SK-N-SH (cell line): ENCODE results near the gene ANLN. TPM values are rescaled to one million over a fixed set of nuclear protein-coding genes. Genes with fewer than 3 reads are reported as not detected.

Experiments
- CTCF ChIA-PET: fragments of 300-600, 350-600 bp; formaldehyde crosslinking; extraction: SDS; loops from one replicate; lab custom pipeline; 2021; lab: Yijun Ruan, JAX
- POLR2A ChIA-PET: fragments of 350-600 bp; sonication (Branson Sonifier 250); formaldehyde crosslinking; extraction: SDS; loops from one replicate; lab custom pipeline; 2020; ENCODE audit warnings: antibody characterized with exemption, inconsistent platforms; lab: Yijun Ruan, JAX
- DNase-seq: peaks from one replicate; pipeline ENCODE4 v3.0.0; 2012
- H2AFZ ChIP-seq: fragments of 200-600 bp; sonication (generic); 2 replicates; pipeline ENCODE4 v1.8.1; 2016; ENCODE audit warnings: antibody characterized with exemption, mild to moderate bottlenecking, low read depth
- H3F3A ChIP-seq: fragments of 200-600 bp; sonication (generic); replicated peaks from 2 replicates; pipeline ENCODE3; 2016; ENCODE audit warnings: antibody characterized with exemption, mild to moderate bottlenecking; ENCODE audit not compliant: insufficient read depth
- H3K27ac ChIP-seq, 2 experiments: fragments of 200-500 bp in 1 of 2; fragments of 200-600 bp in 1 of 2; sonication (Bioruptor generic) in 1 of 2; sonication (generic), shearing (Covaris generic) in 1 of 2; 2 replicates each; pipeline versions ENCODE4 v1.5.1 to v1.6.1; 2014 to 2016; ENCODE audit warnings: low read depth in 2 of 2, inconsistent platforms in 1 of 2, low read length in 1 of 2, mild to moderate bottlenecking in 1 of 2, mixed read lengths in 1 of 2
- H3K27me3 ChIP-seq: fragments of 200-600 bp; sonication (generic), shearing (Covaris generic); 2 replicates; pipeline ENCODE4 v1.6.1; 2016; ENCODE audit warnings: mixed run types; ENCODE audit not compliant: insufficient read depth
- H3K36me3 ChIP-seq, 2 experiments: fragments of 200-500 bp in 1 of 2; fragments of 200-600 bp in 1 of 2; sonication (Bioruptor generic) in 1 of 2; sonication (generic) in 1 of 2; replicated peaks in 1 of 2; 2 replicates each; pipeline versions ENCODE3 to v1.5.1; 2014 to 2016; ENCODE audit warnings: low read length in 1 of 2, mild to moderate bottlenecking in 1 of 2; ENCODE audit not compliant: insufficient read depth in 2 of 2, control insufficient read depth in 1 of 2
- H3K4me1 ChIP-seq, 2 experiments: fragments of 200-500 bp in 1 of 2; fragments of 200-600 bp in 1 of 2; sonication (Bioruptor generic) in 1 of 2; sonication (generic), shearing (Covaris generic) in 1 of 2; 2 replicates each; pipeline versions ENCODE4 v1.5.1 to v1.6.1; 2014 to 2016; ENCODE audit warnings: low read depth in 1 of 2, low read length in 1 of 2, mixed run types in 1 of 2; ENCODE audit not compliant: insufficient read depth in 2 of 2, control insufficient read depth in 1 of 2
- H3K4me2 ChIP-seq: fragments of 200-600 bp; sonication (generic), shearing (Covaris generic); 2 replicates; pipeline ENCODE4 v1.6.1; 2017; ENCODE audit warnings: mixed run types
- H3K4me3 ChIP-seq, 2 experiments: fragments of 200-500 bp in 1 of 2; fragments of 200-600 bp in 1 of 2; sonication (Bioruptor generic) in 1 of 2; sonication (generic), shearing (Covaris generic) in 1 of 2; 2 replicates each; pipeline versions ENCODE4 v1.5.1 to v1.8.1; 2014 to 2016; ENCODE audit warnings: low read depth in 2 of 2, inconsistent platforms in 1 of 2, low read length in 1 of 2, mild to moderate bottlenecking in 1 of 2, mixed read lengths in 1 of 2, moderate library complexity in 1 of 2
- H3K79me2 ChIP-seq: fragments of 200-600 bp; sonication (generic); 2 replicates; pipeline ENCODE4 v1.8.1; 2017; ENCODE audit warnings: mild to moderate bottlenecking; ENCODE audit not compliant: insufficient read depth
- H3K9ac ChIP-seq: fragments of 200-600 bp; sonication (generic); 2 replicates; pipeline ENCODE4 v1.6.1; 2017; ENCODE audit warnings: mixed run types
- H3K9me2 ChIP-seq: fragments of 200-600 bp; sonication (generic); 2 replicates; pipeline ENCODE4 v1.6.1; 2017; ENCODE audit warnings: mixed run types
- H3K9me3 ChIP-seq: fragments of 200-600 bp; sonication (generic); 2 replicates; pipeline ENCODE4 v1.6.1; 2017; ENCODE audit warnings: mixed run types, mild to moderate bottlenecking, moderate library complexity
- H4K20me1 ChIP-seq: fragments of 200-600 bp; sonication (generic); 2 replicates; pipeline ENCODE4 v1.6.1; 2017; ENCODE audit warnings: mild to moderate bottlenecking, mixed run types; ENCODE audit not compliant: insufficient read depth
- CHD2 ChIP-seq: fragments of 150-350 bp; IDR thresholded peaks from 2 replicates; pipeline ENCODE4 v1.6.1; 2018; ENCODE audit warnings: low read length; ENCODE audit not compliant: partially characterized antibody
- ELF1 ChIP-seq: IDR thresholded peaks from 2 replicates; pipeline ENCODE4 v1.4.0; 2012
- EP300 ChIP-seq, 2 experiments: IDR thresholded peaks; 2 replicates each; pipeline versions ENCODE4 v1.4.0 to v1.6.1; 2012; ENCODE audit warnings: borderline replicate concordance in 1 of 2, low read depth in 1 of 2, low read length in 1 of 2
- FOSL2 ChIP-seq: IDR thresholded peaks from 2 replicates; pipeline ENCODE4 v1.4.0; 2012; ENCODE audit warnings: low read depth, mild to moderate bottlenecking, moderate library complexity, borderline replicate concordance
- FOXM1 ChIP-seq: IDR thresholded peaks from 2 replicates; pipeline ENCODE4 v1.4.0; 2012; ENCODE audit warnings: low read depth, mild to moderate bottlenecking
- GABPA ChIP-seq: IDR thresholded peaks from 2 replicates; pipeline ENCODE4 v1.4.0; 2012; ENCODE audit warnings: low read depth, mild to moderate bottlenecking
- GATA2 ChIP-seq: sonication (generic); formaldehyde crosslinking; IDR thresholded peaks from 2 replicates; pipeline ENCODE4 v1.5.0; 2020; ENCODE audit warnings: mild to moderate bottlenecking, missing genetic modification reagents
- JUND ChIP-seq: IDR thresholded peaks from 2 replicates; pipeline ENCODE4 v1.4.0; 2012
- MEF2A ChIP-seq: IDR thresholded peaks from 2 replicates; pipeline ENCODE4 v1.4.0; 2012; ENCODE audit warnings: low read depth, borderline replicate concordance
- MXI1 ChIP-seq: IDR thresholded peaks from 2 replicates; pipeline ENCODE4 v1.6.1; 2012; ENCODE audit warnings: mild to moderate bottlenecking, low read depth, low read length, improper control_type of control experiment
- NFIC ChIP-seq: IDR thresholded peaks from 2 replicates; pipeline ENCODE4 v1.4.0; 2012; ENCODE audit warnings: borderline replicate concordance
- POLR2AphosphoS5 ChIP-seq: IDR thresholded peaks from 2 replicates; pipeline ENCODE4 v1.6.1; 2012; ENCODE audit warnings: low read depth, low read length
- RCOR1 ChIP-seq: fragments of 150-350 bp; IDR thresholded peaks from 2 replicates; pipeline ENCODE4 v1.6.1; 2017; ENCODE audit warnings: antibody characterized with exemption, low read length
- RFX5 ChIP-seq: IDR thresholded peaks from 2 replicates; pipeline ENCODE4 v1.6.1; 2012; ENCODE audit warnings: mild to moderate bottlenecking, improper control_type of control experiment, low read length
- TAF1 ChIP-seq: IDR thresholded peaks from 2 replicates; pipeline ENCODE4 v1.6.1; 2012; ENCODE audit warnings: low read depth, mild to moderate bottlenecking, low read length, moderate library complexity, borderline replicate concordance
- TEAD4 ChIP-seq: IDR thresholded peaks from 2 replicates; pipeline ENCODE4 v1.4.0; 2012; ENCODE audit warnings: mild to moderate bottlenecking, borderline replicate concordance; ENCODE audit not compliant: insufficient read depth
- WGBS: methylation state at CpG from one replicate; pipeline ENCODE4 v1.1.6; 2017; ENCODE audit warnings: low lambda C conversion rate; 5-methylcytosine and 5-hydroxymethylcytosine counted together
- polyA plus RNA-seq, 3 experiments: library from polyadenylated mRNA; depleted of rRNA; stranded (reverse); fragments of >200 nt; gene quantifications; 2 replicates each; pipeline ENCODE4 v1.2.3, GENCODE V29; 2012
- TF ChIP-seq, protein P1 (sequence below): fragments of 200-600 bp; sonication (generic); IDR thresholded peaks from 2 replicates; pipeline ENCODE4 v1.6.1; 2017; ENCODE audit warnings: antibody characterized with exemption, mild to moderate bottlenecking, moderate library complexity
- TF ChIP-seq, protein P2 (sequence below): IDR thresholded peaks from 2 replicates; pipeline ENCODE4 v1.4.0; 2012; ENCODE audit warnings: low read depth, borderline replicate concordance
- TF ChIP-seq, protein P3 (sequence below): IDR thresholded peaks from 2 replicates; pipeline ENCODE4 v1.6.1; 2012; ENCODE audit warnings: mild to moderate bottlenecking, low read depth, low read length, moderate library complexity

The ANLN gene
- polyA plus RNA-seq, 1 of the 3 experiments (the other 2 are of a cell fraction) = 17.1 TPM

DNA sequence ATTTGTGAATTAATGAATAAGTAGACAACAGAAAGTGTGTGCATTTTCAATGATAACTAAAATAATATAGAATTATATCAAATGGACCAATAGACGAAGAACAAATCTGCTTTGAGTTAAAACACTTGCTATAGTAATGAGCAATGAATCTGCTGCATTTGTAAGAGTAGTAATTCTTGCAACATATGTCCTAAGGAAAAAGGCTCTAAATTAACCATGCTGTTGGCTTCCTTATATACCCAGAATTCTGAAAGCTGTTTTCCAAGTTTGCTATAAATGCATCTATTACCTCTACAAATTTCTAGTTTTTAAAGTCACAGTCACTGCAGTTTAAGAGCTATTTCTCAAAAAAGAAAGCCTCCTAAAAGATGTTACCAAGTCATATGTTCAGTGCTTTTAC, 20.5 kb upstream of the ANLN start:
- H3K9me3 ChIP-seq = no peaks in the 10 kb centered on the region
- no peak overlapping the region for H3K4me2 ChIP-seq
- no peaks in the 10 kb centered on the region for H3K9me2 ChIP-seq
- no peaks in the 10 kb centered on the region for H3K27me3 ChIP-seq
- H3K27ac ChIP-seq = no peak overlapping the region
- no peaks in the 10 kb centered on the region; a peak in 2 of 4 replicates for H3K4me1 ChIP-seq
- H3K79me2 ChIP-seq = no peaks in the 10 kb centered on the region
- TF ChIP-seq FOSL2 (no peak), GATA2 (CRISPR knock-in tag) (no peak), TAF1 (no peak), POLR2AphosphoS5 (no peak), EP300 (IDR thresholded peaks at IDR 0.05; ENCODE audit: borderline replicate concordance in 1 of 2, low read depth in 1 of 2, low read length in 1 of 2) (no peak), RFX5 (no peak), NFIC (no peak)
- TF ChIP-seq, protein P1, sequence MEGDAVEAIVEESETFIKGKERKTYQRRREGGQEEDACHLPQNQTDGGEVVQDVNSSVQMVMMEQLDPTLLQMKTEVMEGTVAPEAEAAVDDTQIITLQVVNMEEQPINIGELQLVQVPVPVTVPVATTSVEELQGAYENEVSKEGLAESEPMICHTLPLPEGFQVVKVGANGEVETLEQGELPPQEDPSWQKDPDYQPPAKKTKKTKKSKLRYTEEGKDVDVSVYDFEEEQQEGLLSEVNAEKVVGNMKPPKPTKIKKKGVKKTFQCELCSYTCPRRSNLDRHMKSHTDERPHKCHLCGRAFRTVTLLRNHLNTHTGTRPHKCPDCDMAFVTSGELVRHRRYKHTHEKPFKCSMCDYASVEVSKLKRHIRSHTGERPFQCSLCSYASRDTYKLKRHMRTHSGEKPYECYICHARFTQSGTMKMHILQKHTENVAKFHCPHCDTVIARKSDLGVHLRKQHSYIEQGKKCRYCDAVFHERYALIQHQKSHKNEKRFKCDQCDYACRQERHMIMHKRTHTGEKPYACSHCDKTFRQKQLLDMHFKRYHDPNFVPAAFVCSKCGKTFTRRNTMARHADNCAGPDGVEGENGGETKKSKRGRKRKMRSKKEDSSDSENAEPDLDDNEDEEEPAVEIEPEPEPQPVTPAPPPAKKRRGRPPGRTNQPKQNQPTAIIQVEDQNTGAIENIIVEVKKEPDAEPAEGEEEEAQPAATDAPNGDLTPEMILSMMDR = no peak
- TF ChIP-seq, protein P2, sequence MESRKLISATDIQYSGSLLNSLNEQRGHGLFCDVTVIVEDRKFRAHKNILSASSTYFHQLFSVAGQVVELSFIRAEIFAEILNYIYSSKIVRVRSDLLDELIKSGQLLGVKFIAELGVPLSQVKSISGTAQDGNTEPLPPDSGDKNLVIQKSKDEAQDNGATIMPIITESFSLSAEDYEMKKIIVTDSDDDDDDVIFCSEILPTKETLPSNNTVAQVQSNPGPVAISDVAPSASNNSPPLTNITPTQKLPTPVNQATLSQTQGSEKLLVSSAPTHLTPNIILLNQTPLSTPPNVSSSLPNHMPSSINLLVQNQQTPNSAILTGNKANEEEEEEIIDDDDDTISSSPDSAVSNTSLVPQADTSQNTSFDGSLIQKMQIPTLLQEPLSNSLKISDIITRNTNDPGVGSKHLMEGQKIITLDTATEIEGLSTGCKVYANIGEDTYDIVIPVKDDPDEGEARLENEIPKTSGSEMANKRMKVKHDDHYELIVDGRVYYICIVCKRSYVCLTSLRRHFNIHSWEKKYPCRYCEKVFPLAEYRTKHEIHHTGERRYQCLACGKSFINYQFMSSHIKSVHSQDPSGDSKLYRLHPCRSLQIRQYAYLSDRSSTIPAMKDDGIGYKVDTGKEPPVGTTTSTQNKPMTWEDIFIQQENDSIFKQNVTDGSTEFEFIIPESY = no peak
- H3K36me3 ChIP-seq = no peaks in the 10 kb centered on the region
- CTCF ChIA-PET = no interaction called here
- no peak overlapping the region for H2AFZ ChIP-seq
- H3K9ac ChIP-seq = no peak overlapping the region
- H3F3A ChIP-seq = no peaks in the 10 kb centered on the region
- no peaks in the 10 kb centered on the region for H4K20me1 ChIP-seq
- POLR2A ChIA-PET = no interaction called here
- DNase-seq = no peak
- 86% methylated on average over 1 of the region's 1 CpG for WGBS
- H3K4me3 ChIP-seq = no peak overlapping the region

DNA sequence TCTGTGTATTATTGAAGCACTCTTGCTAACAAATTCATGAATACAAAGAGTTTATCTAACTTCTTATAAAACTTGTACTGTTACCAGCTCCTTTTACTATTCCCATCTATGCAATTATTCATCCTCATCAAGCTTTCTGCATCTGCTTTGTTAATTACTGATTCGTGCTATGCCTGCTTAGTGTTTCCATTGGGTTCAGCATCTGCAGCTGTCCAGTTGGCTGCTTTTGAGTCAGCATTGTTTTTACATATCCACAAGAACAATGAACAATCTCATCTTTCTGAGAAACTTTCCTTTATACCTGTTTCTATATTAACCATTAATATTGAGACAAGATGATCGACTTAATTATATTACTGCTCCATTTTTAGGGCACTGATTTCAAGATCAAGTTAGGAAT, 19.6 kb upstream of the ANLN start:
- DNase-seq = no peak
- no peaks in the 10 kb centered on the region for H3K79me2 ChIP-seq
- no peaks in the 10 kb centered on the region for H4K20me1 ChIP-seq
- H3K4me3 ChIP-seq = no peak overlapping the region
- ChIA-PET POLR2A (no interaction called here), CTCF (no interaction called here)
- no peaks in the 10 kb centered on the region for H3K9me3 ChIP-seq
- H3F3A ChIP-seq = no peaks in the 10 kb centered on the region
- no peak overlapping the region for H3K4me2 ChIP-seq
- no peaks in the 10 kb centered on the region for H3K9me2 ChIP-seq
- no peak overlapping the region for H3K9ac ChIP-seq
- no peak overlapping the region for H2AFZ ChIP-seq
- H3K4me1 ChIP-seq = no peaks in the 10 kb centered on the region; a peak in 2 of 4 replicates
- H3K27ac ChIP-seq = no peak overlapping the region
- 72% methylated on average over 2 of the region's 2 CpGs for WGBS
- H3K27me3 ChIP-seq = no peaks in the 10 kb centered on the region
- no peaks in the 10 kb centered on the region for H3K36me3 ChIP-seq
- TF ChIP-seq TEAD4 = no peak
- TF ChIP-seq MXI1 = no peak
- no peak for TF ChIP-seq ELF1
- no peak for TF ChIP-seq GABPA
- no peak for TF ChIP-seq MEF2A
- TF ChIP-seq RCOR1 = no peak
- TF ChIP-seq, protein P2 = no peak
- no peak for TF ChIP-seq FOXM1
- TF ChIP-seq JUND = no peak
- TF ChIP-seq, protein P3, sequence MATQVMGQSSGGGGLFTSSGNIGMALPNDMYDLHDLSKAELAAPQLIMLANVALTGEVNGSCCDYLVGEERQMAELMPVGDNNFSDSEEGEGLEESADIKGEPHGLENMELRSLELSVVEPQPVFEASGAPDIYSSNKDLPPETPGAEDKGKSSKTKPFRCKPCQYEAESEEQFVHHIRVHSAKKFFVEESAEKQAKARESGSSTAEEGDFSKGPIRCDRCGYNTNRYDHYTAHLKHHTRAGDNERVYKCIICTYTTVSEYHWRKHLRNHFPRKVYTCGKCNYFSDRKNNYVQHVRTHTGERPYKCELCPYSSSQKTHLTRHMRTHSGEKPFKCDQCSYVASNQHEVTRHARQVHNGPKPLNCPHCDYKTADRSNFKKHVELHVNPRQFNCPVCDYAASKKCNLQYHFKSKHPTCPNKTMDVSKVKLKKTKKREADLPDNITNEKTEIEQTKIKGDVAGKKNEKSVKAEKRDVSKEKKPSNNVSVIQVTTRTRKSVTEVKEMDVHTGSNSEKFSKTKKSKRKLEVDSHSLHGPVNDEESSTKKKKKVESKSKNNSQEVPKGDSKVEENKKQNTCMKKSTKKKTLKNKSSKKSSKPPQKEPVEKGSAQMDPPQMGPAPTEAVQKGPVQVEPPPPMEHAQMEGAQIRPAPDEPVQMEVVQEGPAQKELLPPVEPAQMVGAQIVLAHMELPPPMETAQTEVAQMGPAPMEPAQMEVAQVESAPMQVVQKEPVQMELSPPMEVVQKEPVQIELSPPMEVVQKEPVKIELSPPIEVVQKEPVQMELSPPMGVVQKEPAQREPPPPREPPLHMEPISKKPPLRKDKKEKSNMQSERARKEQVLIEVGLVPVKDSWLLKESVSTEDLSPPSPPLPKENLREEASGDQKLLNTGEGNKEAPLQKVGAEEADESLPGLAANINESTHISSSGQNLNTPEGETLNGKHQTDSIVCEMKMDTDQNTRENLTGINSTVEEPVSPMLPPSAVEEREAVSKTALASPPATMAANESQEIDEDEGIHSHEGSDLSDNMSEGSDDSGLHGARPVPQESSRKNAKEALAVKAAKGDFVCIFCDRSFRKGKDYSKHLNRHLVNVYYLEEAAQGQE = no peak
- TF ChIP-seq GATA2 (CRISPR knock-in tag) = no peak
- TF ChIP-seq CHD2 = no peak
